Parietal lobe (tissue), 1 donor: ENCODE results near the gene IFI27. TPM values are rescaled to one million over a fixed set of nuclear protein-coding genes. Genes with fewer than 3 reads are reported as not detected.

Source experiments
- total RNA-seq: library from RNA; depleted of rRNA; stranded (reverse); fragments of >200 nt; gene quantifications from one replicate; pipeline ENCODE4 v1.2.3, GENCODE V29; 2014

IFI27 gene
- 8.8 TPM for total RNA-seq

DNA sequence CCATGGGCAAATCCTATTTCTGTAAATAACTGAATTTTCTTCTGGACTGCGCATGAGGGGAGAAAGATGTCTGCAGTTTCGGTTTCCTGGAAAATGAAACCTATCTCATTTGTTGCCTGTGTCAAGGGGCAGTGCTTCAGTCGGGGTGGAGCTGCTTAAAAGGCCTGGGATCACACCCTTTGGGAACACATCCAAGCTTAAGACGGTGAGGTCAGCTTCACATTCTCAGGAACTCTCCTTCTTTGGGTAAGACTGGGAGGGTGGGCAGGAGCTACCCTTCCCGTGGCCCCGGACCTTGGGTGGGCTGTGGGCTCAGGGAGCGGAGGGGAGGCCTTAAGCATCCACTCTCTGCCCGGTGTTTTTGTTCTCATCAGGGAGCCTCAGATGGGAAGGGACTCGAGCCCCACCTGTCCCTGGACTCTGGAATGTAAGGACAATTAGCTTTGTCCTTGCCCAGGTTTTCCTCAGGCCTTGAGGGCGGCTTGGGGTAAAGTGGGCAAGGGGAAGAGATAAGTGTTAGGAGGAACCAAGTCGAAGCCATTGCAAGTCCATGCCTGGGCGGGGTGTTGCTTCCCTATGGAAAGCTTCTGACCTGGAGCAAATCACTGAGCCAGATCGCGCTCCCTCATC, at the start of gene IFI27:
Gene IFI27, plus strand, starts transcription at position 185 of the 630 bp plus-strand sequence.

DNA sequence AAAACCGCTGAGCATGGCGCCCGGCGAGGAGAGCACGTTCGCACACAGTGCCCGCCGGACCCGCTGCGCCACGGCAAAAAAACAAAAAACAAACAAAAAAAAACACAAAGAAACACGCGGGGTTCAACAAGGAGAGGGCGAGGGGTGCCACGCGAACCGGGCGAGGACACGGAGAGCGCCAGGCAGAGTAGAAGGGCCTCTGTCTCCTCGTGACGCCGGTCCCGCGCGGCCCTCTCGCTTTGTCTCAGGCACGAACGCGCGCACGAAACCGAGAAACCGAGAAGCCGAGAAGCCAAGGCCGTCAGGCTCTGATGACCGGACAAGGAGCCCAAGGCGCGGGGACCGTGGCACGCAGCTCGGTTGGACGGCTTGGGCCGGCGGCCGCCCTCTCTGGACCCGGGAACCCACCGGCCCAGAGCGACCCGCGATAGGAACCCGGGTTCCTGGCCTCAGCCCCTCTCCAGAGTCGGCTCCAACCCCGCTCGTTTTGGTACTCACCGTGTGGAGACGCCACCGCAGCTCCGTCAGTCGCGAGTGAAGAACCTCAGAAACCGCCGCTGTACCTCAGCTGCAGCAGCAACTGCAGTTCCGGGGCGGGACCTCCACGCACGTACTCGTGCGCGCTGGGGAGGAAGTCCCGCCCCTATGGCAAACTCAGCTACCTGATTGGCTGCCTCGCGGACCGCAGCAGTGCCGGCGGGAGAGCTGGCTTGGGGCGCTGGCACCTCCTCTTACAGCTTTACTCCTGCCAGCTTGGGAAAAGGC, 29.7 kb upstream of the IFI27 start, which contains the start of the genes DDX24 and IFI27L1:
Gene DDX24, minus strand, starts transcription at position 582 of the 765 bp plus-strand sequence. CDS start 1,460 bp downstream, outside the sequence.
Gene IFI27L1, plus strand, starts transcription at position 690 of the 765 bp plus-strand sequence. CDS start 15,628 bp downstream, outside the sequence.

GRCh38 chr14:94129111-94129757, 18.7 kb downstream of the IFI27 start, which contains the start of gene IFI27L2:
TSS of gene IFI27L2 (minus strand) at chr14:94129604. CDS start at chr14:94129564, 40 bp downstream.

Other genes starting within 250 kb of the IFI27 start
- 1.6 TPM for gene FAM181A, start 183.4 kb upstream of the IFI27 start, total RNA-seq
- gene ASB2, start 134.2 kb upstream of the IFI27 start, total RNA-seq: not detected
- not detected for gene CCDC197, start 113.4 kb upstream of the IFI27 start, total RNA-seq
- gene OTUB2, start 84.4 kb upstream of the IFI27 start, total RNA-seq: 5.6 TPM
- 121 TPM for gene DDX24, start 29.5 kb upstream of the IFI27 start, total RNA-seq
- 5.3 TPM for gene IFI27L1, start 29.4 kb upstream of the IFI27 start, total RNA-seq
- 11.9 TPM for gene IFI27L2, start 18.9 kb downstream of the IFI27 start, total RNA-seq
- 1.6 TPM for gene PPP4R4, start 63.6 kb downstream of the IFI27 start, total RNA-seq
- not detected for gene SERPINA10, start 182.5 kb downstream of the IFI27 start, total RNA-seq
- gene SERPINA6, start 212.6 kb downstream of the IFI27 start, total RNA-seq: not detected